HL-60 (cell line): Measurements from ENCODE around the gene CACNA2D3.

Experiments
- GABPA ChIP-seq: IDR thresholded peaks from 2 replicates; pipeline ENCODE4 v1.6.1; 2012; ENCODE audit warnings: low read depth
- POLR2AphosphoS5 ChIP-seq: IDR thresholded peaks from 2 replicates; pipeline ENCODE4 v1.6.1; 2012; ENCODE audit warnings: low read depth
- TF ChIP-seq, protein P1 (sequence below): IDR thresholded peaks from one replicate; pipeline ENCODE4 v1.5.1; 2011; ENCODE audit warnings: low read length, control low read depth, inconsistent platforms; ENCODE audit not compliant: insufficient read depth
- TF ChIP-seq, protein P2 (sequence below): IDR thresholded peaks from 2 replicates; pipeline ENCODE4 v1.6.1; 2012; ENCODE audit warnings: low read depth; ENCODE audit not compliant: insufficient replicate concordance

DNA sequence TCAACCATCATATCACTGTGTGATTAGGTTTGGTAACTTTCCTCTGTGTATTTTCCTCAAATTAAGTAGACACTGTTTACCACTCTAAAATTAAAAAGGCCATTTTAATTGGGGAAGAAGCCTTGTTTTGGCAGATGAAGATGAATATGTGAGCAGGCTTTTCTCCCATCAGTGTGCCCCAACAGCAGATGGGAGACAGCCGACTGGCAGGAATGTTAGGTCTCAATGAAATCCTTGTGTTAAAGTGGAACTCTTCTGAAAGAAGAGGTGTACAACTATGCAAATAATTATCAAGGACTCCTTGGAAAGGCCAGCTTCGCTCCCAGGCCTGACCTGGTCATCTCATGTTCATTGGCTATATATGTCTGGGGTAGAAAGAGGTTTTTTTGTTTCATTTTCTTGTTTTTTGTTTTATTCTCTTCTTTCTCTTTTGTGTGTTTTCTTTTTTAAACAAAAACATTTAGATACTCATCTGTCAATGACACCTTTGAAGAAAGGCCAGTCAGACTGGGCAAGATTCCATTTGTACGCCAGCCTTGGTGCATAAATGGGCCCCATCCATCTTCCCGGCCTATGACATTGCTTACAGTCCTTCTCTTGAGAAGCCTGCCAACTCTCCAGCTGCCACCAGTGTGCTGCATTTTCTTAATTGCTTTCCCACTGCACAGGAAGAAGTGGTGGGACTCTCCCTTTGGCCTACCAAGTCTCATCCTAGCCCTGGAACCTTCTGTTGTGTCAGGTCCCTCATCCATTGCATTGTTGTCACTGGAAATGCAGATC, 779.7 kb downstream of the CACNA2D3 start:
- TF ChIP-seq, protein P1, sequence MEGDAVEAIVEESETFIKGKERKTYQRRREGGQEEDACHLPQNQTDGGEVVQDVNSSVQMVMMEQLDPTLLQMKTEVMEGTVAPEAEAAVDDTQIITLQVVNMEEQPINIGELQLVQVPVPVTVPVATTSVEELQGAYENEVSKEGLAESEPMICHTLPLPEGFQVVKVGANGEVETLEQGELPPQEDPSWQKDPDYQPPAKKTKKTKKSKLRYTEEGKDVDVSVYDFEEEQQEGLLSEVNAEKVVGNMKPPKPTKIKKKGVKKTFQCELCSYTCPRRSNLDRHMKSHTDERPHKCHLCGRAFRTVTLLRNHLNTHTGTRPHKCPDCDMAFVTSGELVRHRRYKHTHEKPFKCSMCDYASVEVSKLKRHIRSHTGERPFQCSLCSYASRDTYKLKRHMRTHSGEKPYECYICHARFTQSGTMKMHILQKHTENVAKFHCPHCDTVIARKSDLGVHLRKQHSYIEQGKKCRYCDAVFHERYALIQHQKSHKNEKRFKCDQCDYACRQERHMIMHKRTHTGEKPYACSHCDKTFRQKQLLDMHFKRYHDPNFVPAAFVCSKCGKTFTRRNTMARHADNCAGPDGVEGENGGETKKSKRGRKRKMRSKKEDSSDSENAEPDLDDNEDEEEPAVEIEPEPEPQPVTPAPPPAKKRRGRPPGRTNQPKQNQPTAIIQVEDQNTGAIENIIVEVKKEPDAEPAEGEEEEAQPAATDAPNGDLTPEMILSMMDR, result no peak
- no peak for TF ChIP-seq POLR2AphosphoS5
- no peak for TF ChIP-seq GABPA
- TF ChIP-seq, protein P2, sequence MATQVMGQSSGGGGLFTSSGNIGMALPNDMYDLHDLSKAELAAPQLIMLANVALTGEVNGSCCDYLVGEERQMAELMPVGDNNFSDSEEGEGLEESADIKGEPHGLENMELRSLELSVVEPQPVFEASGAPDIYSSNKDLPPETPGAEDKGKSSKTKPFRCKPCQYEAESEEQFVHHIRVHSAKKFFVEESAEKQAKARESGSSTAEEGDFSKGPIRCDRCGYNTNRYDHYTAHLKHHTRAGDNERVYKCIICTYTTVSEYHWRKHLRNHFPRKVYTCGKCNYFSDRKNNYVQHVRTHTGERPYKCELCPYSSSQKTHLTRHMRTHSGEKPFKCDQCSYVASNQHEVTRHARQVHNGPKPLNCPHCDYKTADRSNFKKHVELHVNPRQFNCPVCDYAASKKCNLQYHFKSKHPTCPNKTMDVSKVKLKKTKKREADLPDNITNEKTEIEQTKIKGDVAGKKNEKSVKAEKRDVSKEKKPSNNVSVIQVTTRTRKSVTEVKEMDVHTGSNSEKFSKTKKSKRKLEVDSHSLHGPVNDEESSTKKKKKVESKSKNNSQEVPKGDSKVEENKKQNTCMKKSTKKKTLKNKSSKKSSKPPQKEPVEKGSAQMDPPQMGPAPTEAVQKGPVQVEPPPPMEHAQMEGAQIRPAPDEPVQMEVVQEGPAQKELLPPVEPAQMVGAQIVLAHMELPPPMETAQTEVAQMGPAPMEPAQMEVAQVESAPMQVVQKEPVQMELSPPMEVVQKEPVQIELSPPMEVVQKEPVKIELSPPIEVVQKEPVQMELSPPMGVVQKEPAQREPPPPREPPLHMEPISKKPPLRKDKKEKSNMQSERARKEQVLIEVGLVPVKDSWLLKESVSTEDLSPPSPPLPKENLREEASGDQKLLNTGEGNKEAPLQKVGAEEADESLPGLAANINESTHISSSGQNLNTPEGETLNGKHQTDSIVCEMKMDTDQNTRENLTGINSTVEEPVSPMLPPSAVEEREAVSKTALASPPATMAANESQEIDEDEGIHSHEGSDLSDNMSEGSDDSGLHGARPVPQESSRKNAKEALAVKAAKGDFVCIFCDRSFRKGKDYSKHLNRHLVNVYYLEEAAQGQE, result no peak
